HEK293 (cell line): Measurements from ENCODE around the gene C2orf81.
A peak's percentile ranks its signal among the peaks of the same experiment; 100 is the strongest.

Source experiments
- CTCF ChIA-PET: fragments of 350-600 bp; formaldehyde crosslinking; extraction: SDS; loops from one replicate; lab custom pipeline; 2021; ENCODE audit warnings: antibody characterized with exemption; lab: Yijun Ruan, JAX
- POLR2A ChIA-PET: fragments of 300-600 bp; formaldehyde crosslinking; extraction: SDS; loops from one replicate; lab custom pipeline; 2020; ENCODE audit warnings: antibody characterized with exemption, inconsistent platforms; lab: Yijun Ruan, JAX
- H3K27ac ChIP-seq: fragments of 200-500 bp; sonication (Bioruptor generic); 2 replicates; pipeline ENCODE4 v1.5.1; 2014; ENCODE audit warnings: low read depth, low read length, control low read depth, inconsistent platforms; ENCODE audit errors: extremely low read depth
- H3K36me3 ChIP-seq, 2 experiments: fragments of 200-500 bp in 1 of 2; sonication (Bioruptor generic) in 1 of 2; 1 replicate in 1 of 2; 2 replicates in 1 of 2; pipeline ENCODE4 v1.5.1; 2014 to 2017; ENCODE audit warnings: inconsistent platforms in 2 of 2, low read length in 2 of 2; ENCODE audit not compliant: control insufficient read depth in 2 of 2, insufficient read depth in 1 of 2
- H3K4me1 ChIP-seq: fragments of 200-500 bp; sonication (Bioruptor generic); 2 replicates; pipeline ENCODE4 v1.5.1; 2014; ENCODE audit warnings: mild to moderate bottlenecking, low read length, inconsistent platforms; ENCODE audit not compliant: control insufficient read depth, insufficient read depth
- H3K4me3 ChIP-seq: 2 replicates; pipeline ENCODE4 v1.5.1; 2011; ENCODE audit warnings: low read depth, mild to moderate bottlenecking, control low read depth, low read length, moderate library complexity
- H3K9me3 ChIP-seq: fragments of 200-500 bp; sonication (Bioruptor generic); 2 replicates; pipeline ENCODE4 v1.5.1; 2014; ENCODE audit warnings: low read depth, low read length, inconsistent platforms; ENCODE audit not compliant: control insufficient read depth, insufficient read depth
- BCL11A ChIP-seq: fragments of 450-650 bp; formaldehyde crosslinking; IDR thresholded peaks from 2 replicates; pipeline ENCODE4 v1.5.1; 2016; ENCODE audit warnings: low read depth, missing biosample characterization, missing genetic modification characterization
- GLIS1 ChIP-seq: fragments of 450-650 bp; formaldehyde crosslinking; IDR thresholded peaks from 2 replicates; pipeline ENCODE4 v1.5.1; 2016; ENCODE audit warnings: missing biosample characterization, missing genetic modification characterization
- IKZF3 ChIP-seq: fragments of 450-650 bp; IDR thresholded peaks from 2 replicates; pipeline ENCODE4 v1.5.0; 2018; ENCODE audit warnings: missing biosample characterization, mild to moderate bottlenecking, missing genetic modification characterization, moderate library complexity
- KLF8 ChIP-seq: fragments of 450-650 bp; formaldehyde crosslinking; IDR thresholded peaks from 2 replicates; pipeline ENCODE4 v1.5.1; 2016; ENCODE audit warnings: missing biosample characterization, missing genetic modification characterization
- MZF1 ChIP-seq: fragments of 450-650 bp; formaldehyde crosslinking; IDR thresholded peaks from 2 replicates; pipeline ENCODE4 v1.5.1; 2017; ENCODE audit warnings: missing biosample characterization, missing genetic modification characterization, borderline replicate concordance
- OVOL3 ChIP-seq: fragments of 450-650 bp; formaldehyde crosslinking; IDR thresholded peaks from 2 replicates; pipeline ENCODE4 v1.5.1; 2016; ENCODE audit warnings: missing biosample characterization, missing genetic modification characterization
- SCRT1 ChIP-seq: fragments of 450-650 bp; formaldehyde crosslinking; IDR thresholded peaks from 2 replicates; pipeline ENCODE4 v1.5.1; 2016; ENCODE audit warnings: missing biosample characterization, missing genetic modification characterization, borderline replicate concordance
- SP3 ChIP-seq: fragments of 450-650 bp; formaldehyde crosslinking; IDR thresholded peaks from 2 replicates; pipeline ENCODE4 v1.5.1; 2016; ENCODE audit warnings: missing biosample characterization, missing genetic modification characterization
- TCF7L2 ChIP-seq: IDR thresholded peaks from 2 replicates; pipeline ENCODE4 v1.6.1; 2011; ENCODE audit warnings: low read depth, mild to moderate bottlenecking, inconsistent platforms, low read length, moderate library complexity, borderline replicate concordance
- ZBTB20 ChIP-seq: fragments of 450-650 bp; formaldehyde crosslinking; IDR thresholded peaks from 2 replicates; pipeline ENCODE4 v1.5.1; 2016; ENCODE audit warnings: missing biosample characterization, missing genetic modification characterization
- ZFHX2 ChIP-seq: fragments of 450-650 bp; formaldehyde crosslinking; conservative IDR thresholded peaks from 2 replicates; pipeline ENCODE4 v1.5.1; 2016; ENCODE audit warnings: missing biosample characterization, missing genetic modification characterization
- ZFP41 ChIP-seq: fragments of 450-650 bp; formaldehyde crosslinking; IDR thresholded peaks from 2 replicates; pipeline ENCODE4 v1.5.1; 2016; ENCODE audit warnings: missing biosample characterization, missing genetic modification characterization, borderline replicate concordance
- ZNF133 ChIP-seq: fragments of 450-650 bp; formaldehyde crosslinking; IDR thresholded peaks from 2 replicates; pipeline ENCODE4 v1.5.1; 2016; ENCODE audit warnings: missing biosample characterization, missing genetic modification characterization
- ZNF16 ChIP-seq: fragments of 450-650 bp; formaldehyde crosslinking; IDR thresholded peaks from 2 replicates; pipeline ENCODE4 v1.5.1; 2016; ENCODE audit warnings: low read depth, missing biosample characterization, missing genetic modification characterization
- ZNF211 ChIP-seq: fragments of 450-650 bp; formaldehyde crosslinking; IDR thresholded peaks from 2 replicates; pipeline ENCODE4 v1.5.1; 2016; ENCODE audit warnings: low read depth, missing biosample characterization, missing genetic modification characterization
- ZNF23 ChIP-seq: fragments of 450-650 bp; formaldehyde crosslinking; IDR thresholded peaks from 2 replicates; pipeline ENCODE4 v1.5.1; 2016; ENCODE audit warnings: missing biosample characterization, missing genetic modification characterization, borderline replicate concordance
- ZNF274 ChIP-seq, 2 experiments: fragments of 200-500 bp in 1 of 2; fragments of 450-650 bp in 1 of 2; sonication (Bioruptor generic) in 1 of 2; formaldehyde crosslinking in 1 of 2; IDR thresholded peaks; 2 replicates each; pipeline versions ENCODE4 v1.5.1 to v1.6.1; 2014 to 2016; ENCODE audit warnings: borderline replicate concordance in 1 of 2, inconsistent platforms in 1 of 2, low read length in 1 of 2, missing biosample characterization in 1 of 2, missing genetic modification characterization in 1 of 2
- ZNF335 ChIP-seq: fragments of 450-650 bp; formaldehyde crosslinking; conservative IDR thresholded peaks from 2 replicates; pipeline ENCODE4 v1.5.1; 2016; ENCODE audit warnings: missing biosample characterization, missing genetic modification characterization
- ZNF600 ChIP-seq: fragments of 450-650 bp; formaldehyde crosslinking; IDR thresholded peaks from 2 replicates; pipeline ENCODE4 v1.5.1; 2016; ENCODE audit warnings: missing biosample characterization, missing genetic modification characterization
- ZNF624 ChIP-seq: fragments of 450-650 bp; formaldehyde crosslinking; IDR thresholded peaks from 2 replicates; pipeline ENCODE4 v1.5.1; 2017; ENCODE audit warnings: missing biosample characterization, missing genetic modification characterization
- ZNF629 ChIP-seq: fragments of 450-650 bp; formaldehyde crosslinking; IDR thresholded peaks from 2 replicates; pipeline ENCODE4 v1.5.1; 2017; ENCODE audit warnings: missing biosample characterization, missing genetic modification characterization
- TF ChIP-seq, protein P1 (sequence below): fragments of 450-650 bp; formaldehyde crosslinking; IDR thresholded peaks from 2 replicates; pipeline ENCODE4 v1.5.1; 2016; ENCODE audit warnings: missing biosample characterization, missing genetic modification characterization
- TF ChIP-seq, protein P2 (sequence below): fragments of 450-650 bp; formaldehyde crosslinking; IDR thresholded peaks from 2 replicates; pipeline ENCODE4 v1.5.1; 2016; ENCODE audit warnings: missing biosample characterization, missing genetic modification characterization
- TF ChIP-seq, protein P3 (sequence below): fragments of 450-650 bp; formaldehyde crosslinking; IDR thresholded peaks from 2 replicates; pipeline ENCODE4 v1.5.1; 2016; ENCODE audit warnings: missing biosample characterization, missing genetic modification characterization

Gene C2orf81

DNA sequence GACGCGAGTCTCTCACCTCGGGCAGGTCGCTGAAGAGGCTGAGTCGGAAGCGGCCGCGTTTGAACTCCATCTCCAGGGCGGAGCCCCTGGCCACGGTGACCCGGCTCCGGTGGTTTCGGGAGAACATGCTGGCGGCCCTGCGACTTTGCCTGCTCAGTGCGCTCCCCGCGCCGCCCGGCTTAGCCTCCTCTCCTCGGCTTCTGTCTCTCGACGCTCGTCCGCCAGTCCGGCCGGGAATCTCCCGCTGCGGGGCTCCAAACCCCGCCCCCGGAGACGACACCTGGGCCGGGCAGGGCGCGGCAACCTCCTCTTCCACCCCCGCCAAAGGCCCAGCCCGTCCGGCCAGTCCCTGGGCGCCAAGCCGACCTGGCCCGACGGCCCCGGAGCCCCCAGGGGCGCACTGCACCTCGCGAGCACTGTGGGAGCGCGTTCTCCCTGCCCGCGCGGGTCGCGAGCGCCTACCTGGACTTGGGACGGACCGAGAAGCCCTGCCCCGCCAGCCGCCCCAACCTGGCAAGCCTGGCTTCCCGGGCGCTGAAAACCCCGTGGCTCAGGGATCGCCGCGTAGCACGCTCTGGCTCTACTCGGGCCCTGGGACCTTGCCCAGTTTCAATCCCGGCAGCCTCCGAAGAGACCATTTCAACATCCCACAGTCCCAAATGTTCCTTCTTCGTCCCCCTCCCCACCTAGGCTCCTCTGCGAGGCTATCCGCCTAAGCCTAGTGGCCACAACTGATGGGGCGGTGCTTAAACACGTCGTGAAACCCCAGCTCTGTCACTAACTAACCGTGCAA, 20.5 kb upstream of the C2orf81 start, which contains the start of gene RTKN (continued):
- no peak; the same call in 1 of the 2 replicates for TF ChIP-seq IKZF3 (tag by site-specific recombination)
- peak; percentile 34; the same call in 1 of the 2 replicates for TF ChIP-seq ZNF600
- TF ChIP-seq MZF1 (tag by site-specific recombination), result no peak
- TF ChIP-seq ZBTB20 (tag by site-specific recombination), result peak; percentile 95
- peak; percentile 76 for TF ChIP-seq ZFHX2
- TF ChIP-seq OVOL3, result no peak
- TF ChIP-seq ZNF629 (tag by site-specific recombination), result peak; percentile 36; the same call in 1 of the 2 replicates
- TF ChIP-seq, protein P1, sequence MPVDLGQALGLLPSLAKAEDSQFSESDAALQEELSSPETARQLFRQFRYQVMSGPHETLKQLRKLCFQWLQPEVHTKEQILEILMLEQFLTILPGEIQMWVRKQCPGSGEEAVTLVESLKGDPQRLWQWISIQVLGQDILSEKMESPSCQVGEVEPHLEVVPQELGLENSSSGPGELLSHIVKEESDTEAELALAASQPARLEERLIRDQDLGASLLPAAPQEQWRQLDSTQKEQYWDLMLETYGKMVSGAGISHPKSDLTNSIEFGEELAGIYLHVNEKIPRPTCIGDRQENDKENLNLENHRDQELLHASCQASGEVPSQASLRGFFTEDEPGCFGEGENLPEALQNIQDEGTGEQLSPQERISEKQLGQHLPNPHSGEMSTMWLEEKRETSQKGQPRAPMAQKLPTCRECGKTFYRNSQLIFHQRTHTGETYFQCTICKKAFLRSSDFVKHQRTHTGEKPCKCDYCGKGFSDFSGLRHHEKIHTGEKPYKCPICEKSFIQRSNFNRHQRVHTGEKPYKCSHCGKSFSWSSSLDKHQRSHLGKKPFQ (tag by site-specific recombination), result 0 out of 2 replicates have a peak, but pooled peaks have one; percentile 12
- peak; percentile 67 for TF ChIP-seq SP3 (tag by site-specific recombination)
- no peak for TF ChIP-seq ZNF274 (IDR thresholded peaks at IDR 0.05; ENCODE audit: low read length)
- no peak for TF ChIP-seq ZNF274 (tag by site-specific recombination; IDR thresholded peaks at IDR 0.05; ENCODE audit: borderline replicate concordance)
- peak; percentile 63; the same call in 1 of the 2 replicates for TF ChIP-seq GLIS1 (tag by site-specific recombination)
- TF ChIP-seq, protein P2, sequence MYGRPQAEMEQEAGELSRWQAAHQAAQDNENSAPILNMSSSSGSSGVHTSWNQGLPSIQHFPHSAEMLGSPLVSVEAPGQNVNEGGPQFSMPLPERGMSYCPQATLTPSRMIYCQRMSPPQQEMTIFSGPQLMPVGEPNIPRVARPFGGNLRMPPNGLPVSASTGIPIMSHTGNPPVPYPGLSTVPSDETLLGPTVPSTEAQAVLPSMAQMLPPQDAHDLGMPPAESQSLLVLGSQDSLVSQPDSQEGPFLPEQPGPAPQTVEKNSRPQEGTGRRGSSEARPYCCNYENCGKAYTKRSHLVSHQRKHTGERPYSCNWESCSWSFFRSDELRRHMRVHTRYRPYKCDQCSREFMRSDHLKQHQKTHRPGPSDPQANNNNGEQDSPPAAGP (tag by site-specific recombination), result peak; percentile 9; the same call in 1 of the 2 replicates
- no peak for TF ChIP-seq ZNF133 (tag by site-specific recombination)
- no peak for TF ChIP-seq ZNF624
- peak; percentile 71 for TF ChIP-seq ZNF335 (tag by site-specific recombination)
- no peak for TF ChIP-seq ZNF23 (tag by site-specific recombination)
- peak; percentile 85; the same call in 1 of the 2 replicates for TF ChIP-seq KLF8 (tag by site-specific recombination)
- TF ChIP-seq ZNF16 (tag by site-specific recombination), result no peak

DNA sequence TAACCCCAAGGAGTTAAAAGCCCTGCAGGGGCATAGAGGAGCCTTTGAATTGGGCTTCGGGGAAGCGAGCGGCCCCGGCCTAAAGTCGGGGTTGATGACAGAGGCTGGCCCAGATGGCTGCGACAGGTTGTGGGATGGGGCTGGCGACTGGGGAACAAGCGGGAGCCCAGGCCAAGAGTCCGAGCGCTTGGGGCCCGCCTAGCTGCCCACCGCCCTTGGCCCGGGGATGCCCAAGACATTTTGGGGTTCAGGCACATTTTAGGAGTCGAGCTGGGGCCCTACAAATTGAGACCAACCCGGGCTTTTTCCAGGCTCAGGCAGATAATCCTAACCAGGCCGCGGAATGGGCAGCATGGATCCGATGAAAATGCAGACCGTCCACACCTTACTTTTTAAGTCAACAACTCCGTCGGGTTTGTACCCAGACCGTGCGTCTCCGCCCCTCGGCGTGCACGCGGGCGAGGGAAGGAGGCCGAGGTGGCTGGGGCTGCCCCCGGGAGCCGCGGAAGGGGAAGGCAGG, 19.8 kb upstream of the C2orf81 start:
- TF ChIP-seq ZNF335 (tag by site-specific recombination), result peak; percentile 42
- TF ChIP-seq ZNF211 (tag by site-specific recombination), result no peak
- 0 out of 2 replicates have a peak, but pooled peaks have one; percentile 50 for TF ChIP-seq TCF7L2
- TF ChIP-seq, protein P3, sequence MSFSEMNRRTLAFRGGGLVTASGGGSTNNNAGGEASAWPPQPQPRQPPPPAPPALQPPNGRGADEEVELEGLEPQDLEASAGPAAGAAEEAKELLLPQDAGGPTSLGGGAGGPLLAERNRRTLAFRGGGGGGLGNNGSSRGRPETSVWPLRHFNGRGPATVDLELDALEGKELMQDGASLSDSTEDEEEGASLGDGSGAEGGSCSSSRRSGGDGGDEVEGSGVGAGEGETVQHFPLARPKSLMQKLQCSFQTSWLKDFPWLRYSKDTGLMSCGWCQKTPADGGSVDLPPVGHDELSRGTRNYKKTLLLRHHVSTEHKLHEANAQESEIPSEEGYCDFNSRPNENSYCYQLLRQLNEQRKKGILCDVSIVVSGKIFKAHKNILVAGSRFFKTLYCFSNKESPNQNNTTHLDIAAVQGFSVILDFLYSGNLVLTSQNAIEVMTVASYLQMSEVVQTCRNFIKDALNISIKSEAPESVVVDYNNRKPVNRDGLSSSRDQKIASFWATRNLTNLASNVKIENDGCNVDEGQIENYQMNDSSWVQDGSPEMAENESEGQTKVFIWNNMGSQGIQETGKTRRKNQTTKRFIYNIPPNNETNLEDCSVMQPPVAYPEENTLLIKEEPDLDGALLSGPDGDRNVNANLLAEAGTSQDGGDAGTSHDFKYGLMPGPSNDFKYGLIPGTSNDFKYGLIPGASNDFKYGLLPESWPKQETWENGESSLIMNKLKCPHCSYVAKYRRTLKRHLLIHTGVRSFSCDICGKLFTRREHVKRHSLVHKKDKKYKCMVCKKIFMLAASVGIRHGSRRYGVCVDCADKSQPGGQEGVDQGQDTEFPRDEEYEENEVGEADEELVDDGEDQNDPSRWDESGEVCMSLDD (tag by site-specific recombination), result no peak
- peak; percentile 85; the same call in 1 of the 2 replicates for TF ChIP-seq SCRT1 (tag by site-specific recombination)
- no peak for TF ChIP-seq ZFP41 (tag by site-specific recombination)
- no peak for TF ChIP-seq BCL11A (tag by site-specific recombination)
- Histone ChIP-seq H3K36me3 (peaks cover 0 to 29% of the 10 kb centered on the region in 2 experiments; a peak in 1 of 3 replicates), H3K9me3 (no peaks in the 10 kb centered on the region), H3K4me3 (peak overlapping the region; percentile 56), H3K4me1 (peaks cover 7% of the 10 kb centered on the region), H3K27ac (peak overlapping the region; percentile 68)
- ChIA-PET CTCF (interaction anchor here (1.1 to 2.2 kb wide), 2 partner anchors 15 to 106 kb away, joined by 5 to 6 read pairs; no protein-coding TSS in a partner anchor), POLR2A (interaction anchor here (1.2 to 2.4 kb wide), 9 partner anchors 10 to 263 kb away, joined by 3 to 40 read pairs (median 5); partner anchors contain the start of genes DCTN1, INO80B, MOB1A and MRPL53)
